GM18526 (cell line): ENCODE measurements around the gene ERI3.

Source experiments
- POLR2A ChIP-seq: IDR thresholded peaks from 3 replicates; pipeline ENCODE4 v1.6.1; 2011; ENCODE audit not compliant: insufficient read length; ENCODE audit errors: extremely low read depth

Gene ERI3

GRCh38 chr1:44265656-44266358, 89.2 kb downstream of the ERI3 start:
- TF ChIP-seq POLR2A, result no peak

- no peak for TF ChIP-seq POLR2A
Observed at GRCh38 chr1:44264451-44264771, 90.6 kb downstream of the ERI3 start.

- TF ChIP-seq POLR2A, result no peak
Observed at GRCh38 chr1:44263568-44264450, 91.2 kb downstream of the ERI3 start.

- TF ChIP-seq POLR2A, result no peak
Observed at GRCh38 chr1:44262816-44263567, 92.1 kb downstream of the ERI3 start.

- TF ChIP-seq POLR2A, result no peak
Observed at GRCh38 chr1:44262414-44262813, 92.6 kb downstream of the ERI3 start.

- no peak for TF ChIP-seq POLR2A
Observed at GRCh38 chr1:44261962-44262361, 93.1 kb downstream of the ERI3 start.

GRCh38 chr1:44261171-44261817, 93.8 kb downstream of the ERI3 start:
- no peak for TF ChIP-seq POLR2A

GRCh38 chr1:44260792-44261170, 94.3 kb downstream of the ERI3 start:
- no peak for TF ChIP-seq POLR2A

- no peak for TF ChIP-seq POLR2A
Observed at GRCh38 chr1:44259090-44259489, 96.0 kb downstream of the ERI3 start.

- TF ChIP-seq POLR2A, result no peak
Observed at GRCh38 chr1:44256762-44257554, 98.1 kb downstream of the ERI3 start.

GRCh38 chr1:44254392-44254910, 100.6 kb downstream of the ERI3 start:
- no peak for TF ChIP-seq POLR2A

- TF ChIP-seq POLR2A, result no peak
Observed at GRCh38 chr1:44251989-44252671, 102.9 kb downstream of the ERI3 start.

- TF ChIP-seq POLR2A, result no peak
Observed at GRCh38 chr1:44251486-44251885, 103.6 kb downstream of the ERI3 start.

GRCh38 chr1:44250068-44250781, 104.8 kb downstream of the ERI3 start:
- TF ChIP-seq POLR2A, result no peak

- TF ChIP-seq POLR2A, result no peak
Observed at GRCh38 chr1:44249543-44249942, 105.5 kb downstream of the ERI3 start.
